ENCODE results near the gene PPM1K. TPM values are rescaled to one million over a fixed set of nuclear protein-coding genes. Genes with fewer than 3 reads are reported as not detected.

The PPM1K gene
- total and polyA plus RNA-seq, 2 donors (not counting 3 experiments of a cell fraction or from before 2014, with no cell fraction given) = 4.0 to 8.6 TPM

DNA sequence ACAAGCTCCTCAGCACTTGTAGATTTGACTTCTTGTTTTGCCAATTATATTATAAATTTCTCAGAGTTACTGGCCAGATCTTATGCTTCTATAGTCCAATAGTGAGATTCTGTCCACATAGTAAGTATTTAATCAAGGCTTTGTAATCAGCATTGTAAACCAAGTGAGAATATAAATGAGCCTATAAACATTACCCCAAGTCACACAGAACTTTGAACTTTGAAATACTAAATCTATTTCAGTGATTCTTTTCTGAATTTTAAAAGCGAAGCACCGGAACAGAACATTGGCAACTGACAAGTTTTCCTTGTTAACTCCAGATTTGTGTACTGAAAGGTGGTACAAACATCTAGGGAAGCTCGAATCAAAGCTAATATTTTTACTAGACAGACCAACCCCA lies 37.2 kb downstream of the PPM1K start:
- H3K9me1 ChIP-seq (replicated peaks; ENCODE audit: control insufficient read depth, extremely low read depth, insufficient read depth, low read length) = no peaks in the 10 kb centered on the region
- H2AFZ ChIP-seq (ENCODE audit: low read depth, low read length) = no peak overlapping the region
- H3K9me3 ChIP-seq (replicated peaks; ENCODE audit: control insufficient read depth, insufficient read depth, low read length) = no peaks in the 10 kb centered on the region
- no peak overlapping the region for H3K9ac ChIP-seq (replicated peaks; ENCODE audit: extremely low read depth, insufficient read depth, low read length)
- DNase-seq (ENCODE audit: low read depth, low spot score) (no peak), FAIRE-seq (no peak)
- TF ChIP-seq POLR2A (IDR thresholded peaks at IDR 0.05; ENCODE audit: low read depth, low read length) = no peak
- TF ChIP-seq CTCF (IDR thresholded peaks at IDR 0.05; ENCODE audit: extremely low read depth in 1 of 2, insufficient read depth in 1 of 2, low read depth in 1 of 2, low read length in 2 of 2) = no peak
- no peak for TF ChIP-seq FOS (IDR thresholded peaks at IDR 0.05; ENCODE audit: borderline replicate concordance, insufficient read depth, low read length)
- TF ChIP-seq EZH2 (IDR thresholded peaks at IDR 0.05; ENCODE audit: borderline replicate concordance, low read depth, low read length, severe bottlenecking) = no peak
- TF ChIP-seq JUN (IDR thresholded peaks at IDR 0.05; ENCODE audit: borderline replicate concordance, insufficient read depth, insufficient read length, low read depth) = no peak
- TF ChIP-seq MAX (IDR thresholded peaks at IDR 0.05; ENCODE audit: insufficient read depth, insufficient read length) = no peak
- no peak for TF ChIP-seq MYC (IDR thresholded peaks at IDR 0.05; ENCODE audit: low read depth, low read length)
- TF ChIP-seq GATA2 (IDR thresholded peaks at IDR 0.05; ENCODE audit: insufficient read depth, insufficient read length, low read depth, low read length) = no peak
- TF ChIP-seq POLR2AphosphoS5 (IDR thresholded peaks at IDR 0.05; ENCODE audit: insufficient read depth, low read depth, low read length) = no peak
- no peaks in the 10 kb centered on the region for H3K79me2 ChIP-seq (ENCODE audit: control insufficient read depth, insufficient read depth, low read length)
- H4K20me1 ChIP-seq (replicated peaks; ENCODE audit: control insufficient read depth, extremely low read depth, insufficient read depth, low read length) = no peaks in the 10 kb centered on the region
- BruUV-seq (replicated peaks) = no TSS peak
- H3K36me3 ChIP-seq (ENCODE audit: control insufficient read depth in 2 of 2, extremely low read depth in 1 of 2, insufficient read depth in 2 of 2, low read length in 2 of 2) = no peaks in the 10 kb centered on the region
- POLR2A ChIA-PET = interaction anchor here (0.7 kb wide), 1 partner anchor 273 kb away, joined by 3 read pairs; no protein-coding TSS in a partner anchor
- H3K4me1 ChIP-seq (ENCODE audit: control insufficient read depth, extremely low read depth, insufficient read depth, low read length) = no peaks in the 10 kb centered on the region
- no peak overlapping the region for H3K4me2 ChIP-seq (ENCODE audit: insufficient read depth, low read length)
- intact Hi-C loops (cut with micrococcal nuclease) = no loop called here
- CTCF ChIA-PET = interaction anchor here (2.0 kb wide), 1 partner anchor 28 kb away, joined by 7 read pairs; no protein-coding TSS in a partner anchor
- dilution Hi-C loops (cut with MboI; ENCODE audit: extremely low pct_ligation_motif_present, low sequenced_read_pairs) = no loop called here
- H3K27me3 ChIP-seq (ENCODE audit: control insufficient read depth in 2 of 2, insufficient read depth in 2 of 2, low read length in 2 of 2) = no peaks in the 10 kb centered on the region
- H3K27ac ChIP-seq (ENCODE audit: insufficient read depth, low read depth, low read length) = no peak overlapping the region
- no peak overlapping the region for H3K4me3 ChIP-seq (replicated peaks in 1 of 3; ENCODE audit: insufficient read depth in 1 of 3, low read depth in 1 of 3, low read length in 3 of 3)
